ENCODE data around the gene SMKR1. TPM values are rescaled to one million over a fixed set of nuclear protein-coding genes. Genes with fewer than 3 reads are reported as not detected.

The SMKR1 gene
- total and polyA plus RNA-seq, 9 of the 15 experiments (the other 6 are each of a cell fraction or from before 2014, with no cell fraction given) = 0.58 to 1.8 (median 0.93) TPM; not detected in 1

DNA sequence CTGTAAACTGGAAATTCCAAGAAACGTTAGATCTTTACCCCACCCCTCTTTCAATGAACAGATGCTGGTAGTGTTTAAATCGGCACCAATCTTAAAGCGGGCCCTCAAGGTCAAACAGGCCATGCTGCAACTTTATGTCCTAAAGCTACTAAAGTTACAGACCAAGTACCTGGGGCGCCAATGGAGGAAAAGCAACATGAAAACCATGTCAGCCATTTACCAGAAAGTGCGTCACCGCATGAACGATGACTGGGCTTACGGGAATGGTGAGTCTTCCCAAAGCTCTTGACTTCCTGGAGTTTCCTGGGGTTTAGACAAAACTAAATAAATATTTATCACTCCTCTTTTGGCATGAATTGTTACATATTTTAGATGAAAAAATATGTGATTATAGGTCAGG lies 19.6 kb upstream of the SMKR1 start:
- H3K4me1 ChIP-seq (replicated peaks in 1 of 2; ENCODE audit: control insufficient read depth in 2 of 2, insufficient read depth in 2 of 2, low read length in 2 of 2) = no peaks in the 10 kb centered on the region
- no peaks in the 10 kb centered on the region for H4K20me1 ChIP-seq (replicated peaks; ENCODE audit: control insufficient read depth, insufficient read depth, low read length)
- DNase-seq (ENCODE audit: extremely low read depth in 1 of 4, low spot score in 3 of 4) (no peak), ATAC-seq (no peak), FAIRE-seq (no peak)
- ChIA-PET CTCF (ENCODE audit: low intra/inter-chr PET ratio) (no interaction called here), POLR2A (interaction anchor here (0.7 to 0.8 kb wide), 2 partner anchors 23 to 768 kb away, joined by 3 read pairs; no protein-coding TSS in a partner anchor)
- H3K4me2 ChIP-seq (ENCODE audit: insufficient read depth, low read length) = no peak overlapping the region
- BruUV-seq (replicated peaks) = no TSS peak
- H3K79me2 ChIP-seq (ENCODE audit: control insufficient read depth, insufficient read depth, low read length) = no peaks in the 10 kb centered on the region
- no peaks in the 10 kb centered on the region for H3K9me1 ChIP-seq (ENCODE audit: control insufficient read depth, insufficient read depth, low read length)
- in situ Hi-C loops (cut with MboI) = no loop called here
- WGBS (ENCODE audit: insufficient coverage, low coverage, missing lambda C conversion rate) = 93% methylated on average over 8 of the region's 8 CpGs
- intact Hi-C loops (cut with micrococcal nuclease) = no loop called here
- no peak overlapping the region for H3K27ac ChIP-seq (ENCODE audit: extremely low read depth, low read depth, low read length)
- no peak overlapping the region for H3K4me3 ChIP-seq
- H3K27me3 ChIP-seq (ENCODE audit: control insufficient read depth in 2 of 2, insufficient read depth in 2 of 2, low read length in 2 of 2) = no peaks in the 10 kb centered on the region
- H3K9ac ChIP-seq (ENCODE audit: insufficient read depth in 1 of 2, low read depth in 2 of 2, low read length in 2 of 2) = no peak overlapping the region
- TF ChIP-seq PTRF (tag; IDR thresholded peaks at IDR 0.05) (no peak), SRSF1 (IDR thresholded peaks at IDR 0.05; ENCODE audit: low read depth, low read length) (no peak), DIDO1 (tag; IDR thresholded peaks at IDR 0.05; ENCODE audit: low read depth) (no peak), BHLHE40 (IDR thresholded peaks at IDR 0.05; ENCODE audit: low read length) (no peak)
- H3K9me3 ChIP-seq (replicated peaks; ENCODE audit: control insufficient read depth, insufficient read depth, low read depth, low read length) = no peaks in the 10 kb centered on the region
- H2AFZ ChIP-seq (ENCODE audit: low read depth, low read length) = no peak overlapping the region
- peaks cover 85% of the 10 kb centered on the region for H3K36me3 ChIP-seq (ENCODE audit: control insufficient read depth, insufficient read depth, low read length)

DNA sequence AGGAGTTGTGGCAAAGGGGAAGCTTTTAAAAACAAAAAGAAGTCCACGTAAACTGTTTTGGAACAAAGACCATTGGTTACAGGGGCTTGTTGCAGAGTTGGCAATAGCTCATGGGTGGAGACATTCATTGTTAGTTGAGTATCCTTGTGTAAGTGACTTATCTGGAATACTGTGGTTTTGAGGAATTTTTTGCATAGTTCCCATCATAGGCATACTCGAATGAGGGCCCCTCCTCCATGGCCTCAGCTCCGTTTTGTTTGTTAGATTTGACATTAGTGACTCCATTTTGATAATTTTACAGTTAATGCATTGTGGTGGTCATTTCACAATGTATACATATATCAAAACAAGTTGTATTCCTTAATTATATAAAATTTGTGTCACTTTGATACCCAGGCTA lies 12.8 kb upstream of the SMKR1 start:
- BruUV-seq (replicated peaks) = no TSS peak
- no peak overlapping the region for H3K27ac ChIP-seq (ENCODE audit: extremely low read depth, low read depth, low read length)
- no peak overlapping the region for H2AFZ ChIP-seq (ENCODE audit: low read depth, low read length)
- H3K9ac ChIP-seq (ENCODE audit: insufficient read depth in 1 of 2, low read depth in 2 of 2, low read length in 2 of 2) = no peak overlapping the region
- ChIA-PET CTCF (ENCODE audit: low intra/inter-chr PET ratio) (no interaction called here), POLR2A (interaction anchor here (0.6 kb wide), 1 partner anchor 541 kb away, joined by 3 read pairs; no protein-coding TSS in a partner anchor)
- H3K79me2 ChIP-seq (ENCODE audit: control insufficient read depth, insufficient read depth, low read length) = no peaks in the 10 kb centered on the region
- no peaks in the 10 kb centered on the region for H3K9me1 ChIP-seq (ENCODE audit: control insufficient read depth, insufficient read depth, low read length)
- 60% methylated on average over 3 of the region's 3 CpGs for WGBS (ENCODE audit: insufficient coverage, low coverage, missing lambda C conversion rate)
- DNase-seq (ENCODE audit: extremely low read depth in 1 of 4, low spot score in 3 of 4) = no peak
- H3K36me3 ChIP-seq (ENCODE audit: control insufficient read depth, insufficient read depth, low read length) = peaks cover 52% of the 10 kb centered on the region
- no peaks in the 10 kb centered on the region; a peak in 1 of 5 replicates for H3K4me1 ChIP-seq (replicated peaks in 1 of 2; ENCODE audit: control insufficient read depth in 2 of 2, insufficient read depth in 2 of 2, low read length in 2 of 2)
- no peak for ATAC-seq
- no peaks in the 10 kb centered on the region for H4K20me1 ChIP-seq (replicated peaks; ENCODE audit: control insufficient read depth, insufficient read depth, low read length)
- H3K27me3 ChIP-seq (ENCODE audit: control insufficient read depth in 2 of 2, insufficient read depth in 2 of 2, low read length in 2 of 2) = no peaks in the 10 kb centered on the region
- no peaks in the 10 kb centered on the region for H3K9me3 ChIP-seq (replicated peaks; ENCODE audit: control insufficient read depth, insufficient read depth, low read depth, low read length)
- H3K4me3 ChIP-seq = no peak overlapping the region
- intact Hi-C loops (cut with micrococcal nuclease) (no loop called here), in situ Hi-C loops (cut with MboI) (no loop called here)
- no peak overlapping the region for H3K4me2 ChIP-seq (ENCODE audit: insufficient read depth, low read length)
- FAIRE-seq = no peak
- no peak for TF ChIP-seq ZNF830 (CRISPR knock-in tag; IDR thresholded peaks at IDR 0.05)
- peak; percentile 46; the same call in 1 of the 2 replicates for TF ChIP-seq POLR2H (tag; IDR thresholded peaks at IDR 0.05; ENCODE audit: low read depth)
- TF ChIP-seq ZNF311 (CRISPR knock-in tag; IDR thresholded peaks at IDR 0.05) = 0 out of 2 replicates have a peak, but pooled peaks have one; percentile 49
- TF ChIP-seq, protein P1, sequence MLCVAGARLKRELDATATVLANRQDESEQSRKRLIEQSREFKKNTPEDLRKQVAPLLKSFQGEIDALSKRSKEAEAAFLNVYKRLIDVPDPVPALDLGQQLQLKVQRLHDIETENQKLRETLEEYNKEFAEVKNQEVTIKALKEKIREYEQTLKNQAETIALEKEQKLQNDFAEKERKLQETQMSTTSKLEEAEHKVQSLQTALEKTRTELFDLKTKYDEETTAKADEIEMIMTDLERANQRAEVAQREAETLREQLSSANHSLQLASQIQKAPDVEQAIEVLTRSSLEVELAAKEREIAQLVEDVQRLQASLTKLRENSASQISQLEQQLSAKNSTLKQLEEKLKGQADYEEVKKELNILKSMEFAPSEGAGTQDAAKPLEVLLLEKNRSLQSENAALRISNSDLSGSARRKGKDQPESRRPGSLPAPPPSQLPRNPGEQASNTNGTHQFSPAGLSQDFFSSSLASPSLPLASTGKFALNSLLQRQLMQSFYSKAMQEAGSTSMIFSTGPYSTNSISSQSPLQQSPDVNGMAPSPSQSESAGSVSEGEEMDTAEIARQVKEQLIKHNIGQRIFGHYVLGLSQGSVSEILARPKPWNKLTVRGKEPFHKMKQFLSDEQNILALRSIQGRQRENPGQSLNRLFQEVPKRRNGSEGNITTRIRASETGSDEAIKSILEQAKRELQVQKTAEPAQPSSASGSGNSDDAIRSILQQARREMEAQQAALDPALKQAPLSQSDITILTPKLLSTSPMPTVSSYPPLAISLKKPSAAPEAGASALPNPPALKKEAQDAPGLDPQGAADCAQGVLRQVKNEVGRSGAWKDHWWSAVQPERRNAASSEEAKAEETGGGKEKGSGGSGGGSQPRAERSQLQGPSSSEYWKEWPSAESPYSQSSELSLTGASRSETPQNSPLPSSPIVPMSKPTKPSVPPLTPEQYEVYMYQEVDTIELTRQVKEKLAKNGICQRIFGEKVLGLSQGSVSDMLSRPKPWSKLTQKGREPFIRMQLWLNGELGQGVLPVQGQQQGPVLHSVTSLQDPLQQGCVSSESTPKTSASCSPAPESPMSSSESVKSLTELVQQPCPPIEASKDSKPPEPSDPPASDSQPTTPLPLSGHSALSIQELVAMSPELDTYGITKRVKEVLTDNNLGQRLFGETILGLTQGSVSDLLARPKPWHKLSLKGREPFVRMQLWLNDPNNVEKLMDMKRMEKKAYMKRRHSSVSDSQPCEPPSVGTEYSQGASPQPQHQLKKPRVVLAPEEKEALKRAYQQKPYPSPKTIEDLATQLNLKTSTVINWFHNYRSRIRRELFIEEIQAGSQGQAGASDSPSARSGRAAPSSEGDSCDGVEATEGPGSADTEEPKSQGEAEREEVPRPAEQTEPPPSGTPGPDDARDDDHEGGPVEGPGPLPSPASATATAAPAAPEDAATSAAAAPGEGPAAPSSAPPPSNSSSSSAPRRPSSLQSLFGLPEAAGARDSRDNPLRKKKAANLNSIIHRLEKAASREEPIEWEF (CRISPR knock-in tag; IDR thresholded peaks at IDR 0.05) = 0 out of 2 replicates have a peak, but pooled peaks have one; percentile 55
- no peak for TF ChIP-seq SRSF3 (IDR thresholded peaks at IDR 0.05; ENCODE audit: insufficient read depth, low read length)
